MCF 10A (cell line): ENCODE data around the gene GDF3. TPM values are rescaled to one million over a fixed set of nuclear protein-coding genes. Genes with fewer than 3 reads are reported as not detected.
"Not testable (repeated sequence)": the region's sequence is repeated elsewhere in the genome, so short reads cannot be mapped to it uniquely, and the experiment has no call there.

ENCODE experiments used
- BruUV-seq: library from RNA; stranded (reverse); fragments of 400-500 nt; replicated peaks from 2 replicates; lab custom pipeline; 2021; lab: Mats Ljungman, UMichigan
- CTCF ChIA-PET: fragments of 300-600 bp; sonication (Branson Sonifier 250); formaldehyde crosslinking; extraction: SDS; loops from one replicate; lab custom pipeline; 2021; ENCODE audit warnings: antibody characterized with exemption, inconsistent platforms; lab: Yijun Ruan, JAX
- POLR2A ChIA-PET: fragments of 300-600, 350-650 bp; sonication (Branson Sonifier 250); formaldehyde crosslinking; extraction: SDS; loops from one replicate; lab custom pipeline; 2020; ENCODE audit warnings: antibody characterized with exemption, inconsistent platforms; lab: Yijun Ruan, JAX
- DNase-seq: peaks from one replicate; pipeline ENCODE4 v3.0.0-alpha.2; 2018; ENCODE audit not compliant: unreplicated experiment
- H3K27ac Mint-ChIP-seq: one replicate; pipeline ENCODE4 v1.8.0; 2022; ENCODE audit warnings: mild to moderate bottlenecking, low read depth, mixed read lengths; ENCODE audit not compliant: unreplicated experiment
- H3K27me3 Mint-ChIP-seq: one replicate; pipeline ENCODE4 v1.8.0; 2022; ENCODE audit warnings: mixed read lengths; ENCODE audit not compliant: insufficient read depth, unreplicated experiment
- H3K36me3 Mint-ChIP-seq: one replicate; pipeline ENCODE4 v1.8.0; 2022; ENCODE audit warnings: mild to moderate bottlenecking, moderate library complexity, mixed read lengths; ENCODE audit not compliant: insufficient read depth, unreplicated experiment
- H3K4me1 Mint-ChIP-seq: one replicate; pipeline ENCODE4 v1.8.0; 2022; ENCODE audit warnings: mixed read lengths; ENCODE audit not compliant: insufficient read depth, unreplicated experiment
- H3K4me3 Mint-ChIP-seq: one replicate; pipeline ENCODE4 v1.8.0; 2022; ENCODE audit warnings: mild to moderate bottlenecking, moderate library complexity, mixed read lengths; ENCODE audit not compliant: unreplicated experiment
- H3K9me3 Mint-ChIP-seq: one replicate; pipeline ENCODE4 v1.8.0; 2022; ENCODE audit warnings: mixed read lengths; ENCODE audit not compliant: unreplicated experiment
- intact Hi-C: fragments of 100-400 bp; cut with micrococcal nuclease; formaldehyde crosslinking; loops from 2 replicates; pipeline ENCODE4 v1.14.1; 2022
- total RNA-seq: library from RNA; stranded (reverse); gene quantifications from 2 replicates; pipeline ENCODE4 v1.2.3, GENCODE V29; 2022
- TF ChIP-seq, protein P1 (sequence below): fragments of 200-600 bp; IDR thresholded peaks from one replicate; pipeline ENCODE4 v1.8.0; 2022; ENCODE audit warnings: antibody characterized with exemption, mild to moderate bottlenecking; ENCODE audit not compliant: unreplicated experiment

Gene GDF3
- total RNA-seq, 1 experiment from 2014 or later, result not detected

DNA sequence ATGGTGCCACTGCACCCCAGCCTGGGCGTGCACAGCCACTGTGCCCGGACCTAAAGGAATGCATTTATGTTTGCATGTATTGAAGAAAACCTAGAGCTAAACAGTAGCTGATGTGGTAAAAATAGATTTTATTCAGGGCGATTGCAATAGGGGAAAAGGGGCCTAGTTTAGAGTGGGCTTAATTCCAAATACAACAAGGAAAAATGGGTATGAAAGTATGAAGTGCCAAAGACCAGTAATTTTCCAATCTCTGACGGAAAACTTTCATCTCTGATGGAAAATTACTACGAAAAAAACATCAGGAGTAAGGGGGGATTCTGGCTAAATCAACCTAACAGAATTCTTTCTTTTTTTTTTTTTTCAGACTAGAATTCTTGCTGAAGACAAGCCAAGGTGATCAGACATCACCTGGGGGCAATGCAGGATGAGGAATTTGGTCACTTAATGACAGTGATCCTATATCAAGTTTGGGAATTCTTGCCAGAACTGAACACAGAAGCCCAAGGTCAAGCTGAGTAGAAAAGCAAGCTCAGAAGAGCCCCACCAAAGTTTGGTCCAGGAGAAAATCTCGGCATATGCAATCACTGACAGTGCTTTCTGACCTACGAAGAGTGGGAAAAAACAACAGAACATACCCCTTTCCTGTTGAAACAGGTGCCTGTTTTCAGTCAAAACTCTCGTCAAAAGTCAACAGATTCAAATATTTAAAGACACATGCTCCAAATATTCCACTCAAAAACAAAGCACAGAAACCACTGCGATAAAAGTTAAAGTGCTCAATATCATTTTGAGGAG, 16.1 kb downstream of the GDF3 start:
- no TSS peak for BruUV-seq
- intact Hi-C loops, result no loop called here
- ChIA-PET POLR2A (interaction anchor here (0.6 kb wide), 1 partner anchor 129 kb away, joined by 3 read pairs; no protein-coding TSS in a partner anchor), CTCF (interaction anchor here (0.6 to 7.4 kb wide), 6 partner anchors 38 to 219 kb away, joined by 3 to 86 read pairs (median 4); no protein-coding TSS in a partner anchor)
- Mint-ChIP-seq H3K4me3 (no peak overlapping the region), H3K4me1 (no peaks in the 10 kb centered on the region), H3K27ac (no peak overlapping the region), H3K36me3 (no peaks in the 10 kb centered on the region), H3K27me3 (no peaks in the 10 kb centered on the region), H3K9me3 (no peaks in the 10 kb centered on the region)
- TF ChIP-seq, protein P1, sequence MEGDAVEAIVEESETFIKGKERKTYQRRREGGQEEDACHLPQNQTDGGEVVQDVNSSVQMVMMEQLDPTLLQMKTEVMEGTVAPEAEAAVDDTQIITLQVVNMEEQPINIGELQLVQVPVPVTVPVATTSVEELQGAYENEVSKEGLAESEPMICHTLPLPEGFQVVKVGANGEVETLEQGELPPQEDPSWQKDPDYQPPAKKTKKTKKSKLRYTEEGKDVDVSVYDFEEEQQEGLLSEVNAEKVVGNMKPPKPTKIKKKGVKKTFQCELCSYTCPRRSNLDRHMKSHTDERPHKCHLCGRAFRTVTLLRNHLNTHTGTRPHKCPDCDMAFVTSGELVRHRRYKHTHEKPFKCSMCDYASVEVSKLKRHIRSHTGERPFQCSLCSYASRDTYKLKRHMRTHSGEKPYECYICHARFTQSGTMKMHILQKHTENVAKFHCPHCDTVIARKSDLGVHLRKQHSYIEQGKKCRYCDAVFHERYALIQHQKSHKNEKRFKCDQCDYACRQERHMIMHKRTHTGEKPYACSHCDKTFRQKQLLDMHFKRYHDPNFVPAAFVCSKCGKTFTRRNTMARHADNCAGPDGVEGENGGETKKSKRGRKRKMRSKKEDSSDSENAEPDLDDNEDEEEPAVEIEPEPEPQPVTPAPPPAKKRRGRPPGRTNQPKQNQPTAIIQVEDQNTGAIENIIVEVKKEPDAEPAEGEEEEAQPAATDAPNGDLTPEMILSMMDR, result no peak
- DNase-seq, result no peak

GRCh38 chr12:7678744-7679143, 16.8 kb downstream of the GDF3 start:
- intact Hi-C loops, result no loop called here
- Mint-ChIP-seq H3K9me3 (no peaks in the 10 kb centered on the region), H3K4me3 (no peak overlapping the region), H3K4me1 (no peaks in the 10 kb centered on the region), H3K27me3 (no peaks in the 10 kb centered on the region), H3K36me3 (no peaks in the 10 kb centered on the region), H3K27ac (no peak overlapping the region)
- TF ChIP-seq, protein P1, result no peak
- ChIA-PET POLR2A (interaction anchor here (0.6 kb wide), 1 partner anchor 130 kb away, joined by 3 read pairs; no protein-coding TSS in a partner anchor), CTCF (interaction anchor here (0.6 to 7.4 kb wide), 5 partner anchors 39 to 346 kb away, joined by 3 to 86 read pairs (median 4); no protein-coding TSS in a partner anchor)
- peak; percentile 33 for DNase-seq
- BruUV-seq, result no TSS peak

DNA sequence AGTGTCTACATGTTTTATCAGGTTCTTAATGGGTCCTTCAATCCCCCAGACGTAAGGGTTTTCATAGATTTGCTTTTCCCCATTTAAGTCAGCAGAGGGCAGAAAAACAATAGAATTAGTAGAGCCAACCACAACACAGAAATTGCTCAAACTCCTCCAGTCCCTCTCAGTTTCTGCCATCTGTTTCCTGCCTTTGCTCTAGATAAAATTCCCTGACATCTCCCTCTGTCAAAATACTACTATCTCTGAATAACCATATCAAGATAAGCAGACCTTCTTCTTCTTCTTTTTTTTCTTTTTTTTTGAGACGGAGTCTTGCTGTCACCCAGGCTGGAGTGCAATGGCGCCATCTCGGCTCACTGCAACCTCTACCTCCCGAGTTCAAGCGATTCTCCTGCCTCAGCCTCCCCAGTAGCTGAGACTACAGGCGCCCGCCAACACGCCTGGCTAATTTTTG, 18.1 kb downstream of the GDF3 start:
- DNase-seq, result peak; percentile 54
- BruUV-seq, H3K9me3 Mint-ChIP-seq, H3K4me3 Mint-ChIP-seq, H3K4me1 Mint-ChIP-seq, POLR2A ChIA-PET, H3K27me3 Mint-ChIP-seq, H3K36me3 Mint-ChIP-seq, H3K27ac Mint-ChIP-seq: not testable (repeated sequence)
- intact Hi-C loops, result loop anchor here (1.0 kb wide), 1 partner anchor 130 kb away; no protein-coding TSS in a partner anchor
- CTCF ChIA-PET, result interaction anchor here (0.9 to 7.4 kb wide), 7 partner anchors 9 to 130 kb away, joined by 3 to 86 read pairs (median 4); no protein-coding TSS in a partner anchor
- TF ChIP-seq, protein P1, result peak; percentile 21

GRCh38 chr12:7675455-7675854, 20.1 kb downstream of the GDF3 start:
- intact Hi-C loops, H3K27ac Mint-ChIP-seq, H3K27me3 Mint-ChIP-seq, H3K9me3 Mint-ChIP-seq, H3K4me1 Mint-ChIP-seq, H3K4me3 Mint-ChIP-seq, DNase-seq, BruUV-seq, H3K36me3 Mint-ChIP-seq: not testable (repeated sequence)
- ChIA-PET CTCF (interaction anchor here (0.6 to 7.4 kb wide), 4 partner anchors 11 to 397 kb away, joined by 3 to 86 read pairs (median 6); no protein-coding TSS in a partner anchor), POLR2A (interaction anchor here (0.6 kb wide), 1 partner anchor 216 kb away, joined by 3 read pairs; no protein-coding TSS in a partner anchor)
